HepG2 (cell line): ENCODE data around the gene MPZL3. TPM values are rescaled to one million over a fixed set of nuclear protein-coding genes. Genes with fewer than 3 reads are reported as not detected.
A peak's percentile ranks its signal among the peaks of the same experiment; 100 is the strongest.

Experiments used
- ATAC-seq: fragments of 200-7000 bp; cut with Tn5 transposase; 3 replicates; pipeline ENCODE4 v1.9.1; 2020; ENCODE audit warnings: mild to moderate bottlenecking, moderate library complexity
- BruUV-seq: library from RNA; stranded (reverse); fragments of 400-500 nt; replicated peaks from 2 replicates; lab custom pipeline; 2021; lab: Mats Ljungman, UMichigan
- CTCF ChIA-PET: fragments of 300-600 bp; formaldehyde crosslinking; extraction: SDS; loops from one replicate; lab custom pipeline; 2021; ENCODE audit warnings: low total read pairs, inconsistent platforms, low intra/inter-chr PET ratio; lab: Yijun Ruan, JAX
- POLR2A ChIA-PET: fragments of 350-600 bp; sonication (Branson Sonifier 250); formaldehyde crosslinking; loops from one replicate; lab custom pipeline; 2020; ENCODE audit warnings: antibody characterized with exemption, inconsistent platforms; lab: Yijun Ruan, JAX
- DNase-seq: peaks from one replicate; pipeline ENCODE4 v3.0.0-alpha.2; 2015; ENCODE audit warnings: low spot score
- FAIRE-seq: peaks from 3 replicates; lab custom pipeline; 2011; peaks lifted over from hg19 to GRCh38; lab: Jason Lieb, UNC
- H2AFZ ChIP-seq: one replicate; pipeline ENCODE4 v1.6.1; 2011; ENCODE audit warnings: low read length, inconsistent platforms
- H3K27ac ChIP-seq: fragments of 300-600 bp; 3 replicates; pipeline ENCODE4 v1.8.0; 2011; ENCODE audit warnings: mixed run types, mild to moderate bottlenecking, mixed read lengths, low read length, inconsistent platforms; ENCODE audit not compliant: insufficient read depth; ENCODE audit errors: extremely low read length
- H3K27me3 ChIP-seq, 2 experiments: fragments of 200-600 bp in 1 of 2; 2 replicates in 1 of 2; 3 replicates in 1 of 2; pipeline versions ENCODE4 v1.6.0 to v1.8.0; 2011; ENCODE audit warnings: low read length in 2 of 2, mild to moderate bottlenecking in 2 of 2, moderate library complexity in 2 of 2, inconsistent platforms in 1 of 2; ENCODE audit not compliant: insufficient read depth in 2 of 2, control insufficient read depth in 1 of 2
- H3K36me3 ChIP-seq, 2 experiments: fragments of 200-600 bp in 1 of 2; replicated peaks in 1 of 2; 2 replicates in 1 of 2; 3 replicates in 1 of 2; pipeline versions ENCODE4 v1.5.1 to v1.8.0; 2011; ENCODE audit warnings: low read length in 2 of 2, inconsistent platforms in 1 of 2; ENCODE audit not compliant: insufficient read depth in 2 of 2, control insufficient read depth in 1 of 2
- H3K4me1 ChIP-seq: 2 replicates; pipeline ENCODE4 v1.5.1; 2012; ENCODE audit warnings: low read length, inconsistent platforms; ENCODE audit not compliant: insufficient read depth
- H3K4me2 ChIP-seq: 2 replicates; pipeline ENCODE4 v1.6.0; 2011; ENCODE audit warnings: low read depth, low read length, inconsistent platforms
- H3K4me3 ChIP-seq, 3 experiments: fragments of 200-600 bp in 1 of 3; sonication (generic), shearing (Covaris generic) in 1 of 3; replicated peaks in 1 of 3; 2 replicates each; pipeline ENCODE4 v1.5.1; 2011 to 2016; ENCODE audit warnings: low read length in 3 of 3, inconsistent platforms in 2 of 3, low read depth in 2 of 3, mild to moderate bottlenecking in 2 of 3, control low read depth in 1 of 3, mixed read lengths in 1 of 3; ENCODE audit not compliant: insufficient read depth in 1 of 3
- H3K79me2 ChIP-seq: one replicate; pipeline ENCODE4 v1.6.1; 2011; ENCODE audit warnings: low read length, inconsistent platforms; ENCODE audit not compliant: insufficient read depth
- H3K9ac ChIP-seq: 2 replicates; pipeline ENCODE4 v1.6.0; 2011; ENCODE audit warnings: mild to moderate bottlenecking, low read depth, low read length, inconsistent platforms; ENCODE audit not compliant: insufficient read depth
- H3K9me3 ChIP-seq: 2 replicates; pipeline ENCODE4 v1.5.1; 2012; ENCODE audit warnings: mild to moderate bottlenecking, low read length
- H4K20me1 ChIP-seq: 2 replicates; pipeline ENCODE4 v1.6.0; 2011; ENCODE audit warnings: inconsistent platforms, mild to moderate bottlenecking, low read length, moderate library complexity; ENCODE audit not compliant: insufficient read depth
- CAMTA2 ChIP-seq: sonication (generic); formaldehyde crosslinking; IDR thresholded peaks from 2 replicates; pipeline ENCODE4 v1.4.0; 2020; ENCODE audit warnings: mild to moderate bottlenecking, missing genetic modification reagents, borderline replicate concordance
- KLF12 ChIP-seq: sonication (generic); formaldehyde crosslinking; IDR thresholded peaks from 2 replicates; pipeline ENCODE4 v1.4.0; 2020; ENCODE audit warnings: missing genetic modification reagents, borderline replicate concordance
- MYC ChIP-seq: sonication (generic); formaldehyde crosslinking; IDR thresholded peaks from 2 replicates; pipeline ENCODE4 v1.9.0; 2021; ENCODE audit warnings: missing genetic modification reagents, borderline replicate concordance
- RARA ChIP-seq: IDR thresholded peaks from 2 replicates; pipeline ENCODE4 v1.6.1; 2016; ENCODE audit warnings: missing genetic modification reagents, missing compliant biosample characterization
- RFX1 ChIP-seq: fragments of 450-650 bp; IDR thresholded peaks from 2 replicates; pipeline ENCODE4 v1.6.1; 2017
- RFXANK ChIP-seq: IDR thresholded peaks from 2 replicates; pipeline ENCODE4 v1.6.1; 2016
- SETDB1 ChIP-seq: sonication (generic); formaldehyde crosslinking; IDR thresholded peaks from 2 replicates; pipeline ENCODE4 v1.5.1; 2020; ENCODE audit warnings: missing genetic modification reagents, mild to moderate bottlenecking, borderline replicate concordance
- ZNF274 ChIP-seq: sonication (generic); formaldehyde crosslinking; IDR thresholded peaks from 2 replicates; pipeline ENCODE4 v1.5.1; 2020; ENCODE audit warnings: mild to moderate bottlenecking, missing genetic modification reagents
- ZNF446 ChIP-seq: sonication (generic); formaldehyde crosslinking; IDR thresholded peaks from 2 replicates; pipeline ENCODE4 v1.5.0; 2020; ENCODE audit warnings: mild to moderate bottlenecking, missing genetic modification reagents
- ZNF569 ChIP-seq: sonication (generic); formaldehyde crosslinking; IDR thresholded peaks from 2 replicates; pipeline ENCODE4 v1.5.0; 2020; ENCODE audit warnings: mild to moderate bottlenecking, missing genetic modification reagents, moderate library complexity, borderline replicate concordance
- ZNF607 ChIP-seq: sonication (generic); formaldehyde crosslinking; IDR thresholded peaks from 2 replicates; pipeline ENCODE4 v1.5.1; 2020; ENCODE audit warnings: missing genetic modification reagents, mild to moderate bottlenecking, borderline replicate concordance
- ZNF724P ChIP-seq: sonication (generic); formaldehyde crosslinking; IDR thresholded peaks from 2 replicates; pipeline ENCODE4 v1.8.0; 2022; ENCODE audit warnings: missing genetic modification reagents, borderline replicate concordance
- WGBS: methylation state at CpG from one replicate; pipeline ENCODE4 v1.1.6; 2017; ENCODE audit warnings: low lambda C conversion rate; 5-methylcytosine and 5-hydroxymethylcytosine counted together
- in situ Hi-C: cut with HindIII; loops from 2 replicates; pipeline ENCODE4 v1.10.0; 2017; ENCODE audit warnings: low pct_unique_long_range_greater_than_20kb; ENCODE audit not compliant: extremely low pct_ligation_motif_present
- intact Hi-C: fragments of 100-400 bp; cut with micrococcal nuclease; formaldehyde crosslinking; loops from one replicate; pipeline ENCODE4 v1.10.0; 2022; ENCODE audit not compliant: unreplicated experiment
- polyA plus RNA-seq, 8 experiments: library from polyadenylated mRNA; depleted of rRNA in 3 of 8; stranded (reverse) in 7 of 8; unstranded in 1 of 8; fragments of >200 nt; fragmentation: Illumina TruSeq in 4 of 8; extraction: Trizol in 4 of 8; gene quantifications; 2 replicates each; pipeline versions ENCODE4 v1.2.1 to v1.2.3, GENCODE V29; 2011 to 2016; ENCODE audit warnings: low read depth in 4 of 8, missing spikeins in 1 of 8, mixed read lengths in 1 of 8; ENCODE audit not compliant: insufficient read depth in 1 of 8
- total RNA-seq, 5 experiments: library from RNA; depleted of rRNA; stranded (reverse); fragments of >200 nt; fragmentation: Illumina TruSeq; extraction: Trizol; gene quantifications; 2 replicates each; pipeline ENCODE4 v1.2.3, GENCODE V29; 2016; ENCODE audit warnings: low read depth in 1 of 5
- TF ChIP-seq, protein P1 (sequence below): sonication (generic); formaldehyde crosslinking; IDR thresholded peaks from 2 replicates; pipeline ENCODE4 v1.5.0; 2020; ENCODE audit warnings: missing genetic modification reagents
- TF ChIP-seq, protein P2 (sequence below): IDR thresholded peaks from 2 replicates; pipeline ENCODE4 v1.6.1; 2016; ENCODE audit warnings: low read depth, missing genetic modification reagents, missing compliant biosample characterization

Gene MPZL3
- total and polyA plus RNA-seq, 2 of the 13 experiments (the other 11 are each of a cell fraction or from before 2014, with no cell fraction given): 5.3 to 9.3 TPM

DNA sequence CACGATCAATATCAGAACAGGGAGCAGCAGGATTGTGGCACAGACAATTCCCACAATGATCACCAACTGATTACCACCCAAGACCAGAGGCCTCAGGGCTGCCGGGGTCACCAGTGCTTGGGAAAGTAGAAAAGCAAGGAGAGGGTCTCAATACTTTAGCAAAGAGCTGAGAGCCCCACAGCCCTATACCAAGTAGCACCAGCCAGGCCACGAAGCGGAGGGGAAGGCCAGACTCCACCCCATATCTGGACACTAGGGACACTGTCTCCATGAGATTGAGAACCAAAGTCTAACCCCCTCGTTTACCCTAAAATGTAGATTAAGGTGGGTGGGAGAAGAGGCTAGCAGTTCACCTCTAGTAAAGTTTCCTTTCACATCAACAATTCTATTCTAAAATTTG lies 51.7 kb downstream of the MPZL3 start (continued):
- TF ChIP-seq, protein P1, sequence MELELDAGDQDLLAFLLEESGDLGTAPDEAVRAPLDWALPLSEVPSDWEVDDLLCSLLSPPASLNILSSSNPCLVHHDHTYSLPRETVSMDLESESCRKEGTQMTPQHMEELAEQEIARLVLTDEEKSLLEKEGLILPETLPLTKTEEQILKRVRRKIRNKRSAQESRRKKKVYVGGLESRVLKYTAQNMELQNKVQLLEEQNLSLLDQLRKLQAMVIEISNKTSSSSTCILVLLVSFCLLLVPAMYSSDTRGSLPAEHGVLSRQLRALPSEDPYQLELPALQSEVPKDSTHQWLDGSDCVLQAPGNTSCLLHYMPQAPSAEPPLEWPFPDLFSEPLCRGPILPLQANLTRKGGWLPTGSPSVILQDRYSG (CRISPR knock-in tag): no peak

DNA sequence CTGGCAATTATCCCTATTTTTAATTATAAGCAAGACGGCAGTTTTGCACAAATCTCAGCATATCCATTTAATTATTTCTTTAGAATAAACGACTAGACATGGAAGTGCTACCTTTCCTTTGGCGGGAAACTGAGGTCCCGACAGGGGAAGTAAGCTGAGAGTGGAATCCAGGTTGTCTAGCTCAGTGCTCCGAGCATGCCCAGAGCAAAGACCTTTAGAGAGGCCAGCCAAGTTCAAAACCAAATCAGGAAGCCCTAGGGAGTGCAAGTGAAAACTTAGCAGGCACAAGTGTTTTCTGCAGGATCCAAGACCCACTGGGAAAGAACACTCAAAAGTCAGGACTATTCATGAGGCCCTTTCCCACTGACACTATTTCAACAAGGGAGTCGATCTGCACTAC lies 53.0 kb downstream of the MPZL3 start:
- H4K20me1 ChIP-seq: no peaks in the 10 kb centered on the region
- no peak overlapping the region for H3K4me2 ChIP-seq
- H2AFZ ChIP-seq: no peak overlapping the region
- FAIRE-seq: no peak
- no TSS peak for BruUV-seq
- in situ Hi-C loops: loop anchor here (5.0 to 10.0 kb wide), 3 partner anchors 53 to 156 kb away; partner anchors contain the start of genes MPZL3 and UBE4A
- no peak for TF ChIP-seq SETDB1 (CRISPR knock-in tag)
- TF ChIP-seq ZNF446: no peak
- TF ChIP-seq ZNF274 (CRISPR knock-in tag): no peak
- no peak for TF ChIP-seq RFXANK
- TF ChIP-seq RFX1: no peak
- no peak for TF ChIP-seq CAMTA2 (CRISPR knock-in tag)
- no peak for TF ChIP-seq ZNF724P
- TF ChIP-seq MYC (CRISPR knock-in tag): no peak
- no peak for TF ChIP-seq RARA (CRISPR knock-in tag)
- TF ChIP-seq KLF12 (CRISPR knock-in tag): no peak
- TF ChIP-seq ZNF607 (CRISPR knock-in tag): no peak
- TF ChIP-seq, protein P2, sequence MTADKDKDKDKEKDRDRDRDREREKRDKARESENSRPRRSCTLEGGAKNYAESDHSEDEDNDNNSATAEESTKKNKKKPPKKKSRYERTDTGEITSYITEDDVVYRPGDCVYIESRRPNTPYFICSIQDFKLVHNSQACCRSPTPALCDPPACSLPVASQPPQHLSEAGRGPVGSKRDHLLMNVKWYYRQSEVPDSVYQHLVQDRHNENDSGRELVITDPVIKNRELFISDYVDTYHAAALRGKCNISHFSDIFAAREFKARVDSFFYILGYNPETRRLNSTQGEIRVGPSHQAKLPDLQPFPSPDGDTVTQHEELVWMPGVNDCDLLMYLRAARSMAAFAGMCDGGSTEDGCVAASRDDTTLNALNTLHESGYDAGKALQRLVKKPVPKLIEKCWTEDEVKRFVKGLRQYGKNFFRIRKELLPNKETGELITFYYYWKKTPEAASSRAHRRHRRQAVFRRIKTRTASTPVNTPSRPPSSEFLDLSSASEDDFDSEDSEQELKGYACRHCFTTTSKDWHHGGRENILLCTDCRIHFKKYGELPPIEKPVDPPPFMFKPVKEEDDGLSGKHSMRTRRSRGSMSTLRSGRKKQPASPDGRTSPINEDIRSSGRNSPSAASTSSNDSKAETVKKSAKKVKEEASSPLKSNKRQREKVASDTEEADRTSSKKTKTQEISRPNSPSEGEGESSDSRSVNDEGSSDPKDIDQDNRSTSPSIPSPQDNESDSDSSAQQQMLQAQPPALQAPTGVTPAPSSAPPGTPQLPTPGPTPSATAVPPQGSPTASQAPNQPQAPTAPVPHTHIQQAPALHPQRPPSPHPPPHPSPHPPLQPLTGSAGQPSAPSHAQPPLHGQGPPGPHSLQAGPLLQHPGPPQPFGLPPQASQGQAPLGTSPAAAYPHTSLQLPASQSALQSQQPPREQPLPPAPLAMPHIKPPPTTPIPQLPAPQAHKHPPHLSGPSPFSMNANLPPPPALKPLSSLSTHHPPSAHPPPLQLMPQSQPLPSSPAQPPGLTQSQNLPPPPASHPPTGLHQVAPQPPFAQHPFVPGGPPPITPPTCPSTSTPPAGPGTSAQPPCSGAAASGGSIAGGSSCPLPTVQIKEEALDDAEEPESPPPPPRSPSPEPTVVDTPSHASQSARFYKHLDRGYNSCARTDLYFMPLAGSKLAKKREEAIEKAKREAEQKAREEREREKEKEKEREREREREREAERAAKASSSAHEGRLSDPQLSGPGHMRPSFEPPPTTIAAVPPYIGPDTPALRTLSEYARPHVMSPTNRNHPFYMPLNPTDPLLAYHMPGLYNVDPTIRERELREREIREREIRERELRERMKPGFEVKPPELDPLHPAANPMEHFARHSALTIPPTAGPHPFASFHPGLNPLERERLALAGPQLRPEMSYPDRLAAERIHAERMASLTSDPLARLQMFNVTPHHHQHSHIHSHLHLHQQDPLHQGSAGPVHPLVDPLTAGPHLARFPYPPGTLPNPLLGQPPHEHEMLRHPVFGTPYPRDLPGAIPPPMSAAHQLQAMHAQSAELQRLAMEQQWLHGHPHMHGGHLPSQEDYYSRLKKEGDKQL (CRISPR knock-in tag): no peak
- TF ChIP-seq ZNF569: no peak
- TF ChIP-seq, all 625 proteins: peak for 0
- peaks cover 88% of the 10 kb centered on the region for H3K4me1 ChIP-seq
- CTCF ChIA-PET: interaction anchor here (1.2 to 2.1 kb wide), 2 partner anchors 91 to 95 kb away, joined by 4 to 34 read pairs; no protein-coding TSS in a partner anchor
- no peak overlapping the region for H3K9ac ChIP-seq
- no peak overlapping the region for H3K4me3 ChIP-seq
- H3K27me3 ChIP-seq: no peaks in the 10 kb centered on the region
- H3K27ac ChIP-seq: peak overlapping the region; percentile 16
- H3K79me2 ChIP-seq: no peaks in the 10 kb centered on the region
- 96% methylated on average over 6 of the region's 6 CpGs for WGBS
- no peak for ATAC-seq
- H3K36me3 ChIP-seq: no peaks in the 10 kb centered on the region
- POLR2A ChIA-PET: interaction anchor here (0.7 to 2.0 kb wide), 6 partner anchors 13 to 168 kb away, joined by 3 to 19 read pairs (median 6); partner anchors contain the start of genes MPZL2 and MPZL3
- intact Hi-C loops: loop anchor here (5.0 kb wide), 2 partner anchors 52 to 63 kb away; partner anchors contain the start of gene MPZL2
- no peaks in the 10 kb centered on the region for H3K9me3 ChIP-seq
- DNase-seq: no peak
